Measurements from ENCODE around the gene LAIR2. TPM values are rescaled to one million over a fixed set of nuclear protein-coding genes. Genes with fewer than 3 reads are reported as not detected.

The LAIR2 gene
- total RNA-seq, 1 experiment from 2014 or later: not detected

DNA sequence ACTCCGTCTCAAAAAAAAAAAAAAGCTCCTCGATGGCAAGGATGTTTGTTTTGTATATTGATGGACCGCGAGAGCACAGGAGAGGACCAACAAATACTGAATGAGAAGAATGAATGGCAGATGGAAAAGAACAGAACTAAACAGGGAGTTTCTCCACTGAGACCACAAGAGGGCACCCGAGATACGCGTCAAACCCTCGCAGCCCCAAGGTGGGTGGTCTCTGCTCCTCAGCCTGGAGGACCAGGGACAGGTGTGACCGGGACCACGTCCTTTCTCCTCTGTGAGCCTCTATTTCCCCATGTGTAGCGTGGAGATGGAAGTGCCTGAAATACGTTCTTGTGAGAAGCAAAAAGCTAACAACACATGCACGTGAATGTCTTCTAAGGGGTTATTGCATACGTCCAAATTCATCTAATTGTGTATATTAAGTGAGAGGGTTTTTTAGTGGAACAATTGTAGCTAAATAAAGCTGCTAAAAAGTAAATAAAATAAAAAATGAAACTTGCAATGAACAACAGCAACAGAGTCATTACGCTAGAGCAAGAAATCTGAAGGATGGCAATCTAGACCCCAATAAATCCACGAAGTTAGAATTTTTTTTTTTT lies 21.2 kb upstream of the LAIR2 start:
- Histone ChIP-seq H3K27ac (no peak overlapping the region), H4K20me1 (ENCODE audit: insufficient read depth) (no peaks in the 10 kb centered on the region), H3K4me1 (replicated peaks; ENCODE audit: insufficient read depth) (no peaks in the 10 kb centered on the region), H2AFZ (no peak overlapping the region), H3K36me3 (ENCODE audit: low read depth) (no peaks in the 10 kb centered on the region), H3K27me3 (ENCODE audit: insufficient read depth, low read depth) (peaks cover 28% of the 10 kb centered on the region), H3K9me2 (ENCODE audit: insufficient read depth) (no peaks in the 10 kb centered on the region), H3K79me2 (ENCODE audit: low read depth) (no peaks in the 10 kb centered on the region), H3K4me2 (no peak overlapping the region), H3F3A (ENCODE audit: insufficient read depth, low read depth) (no peaks in the 10 kb centered on the region), H3K9me3 (ENCODE audit: insufficient read depth, low read depth) (no peaks in the 10 kb centered on the region), H3K4me3 (no peak overlapping the region)
- CTCF ChIA-PET: interaction anchor here (0.5 to 0.7 kb wide), 7 partner anchors 11 to 688 kb away, joined by 3 to 7 read pairs (median 5); no protein-coding TSS in a partner anchor
- BruUV-seq (replicated peaks): no TSS peak
- DNase-seq: peak; percentile 32 to 40
- intact Hi-C loops (cut with micrococcal nuclease; ENCODE audit: unreplicated experiment): no loop called here
- TF ChIP-seq, protein P1, sequence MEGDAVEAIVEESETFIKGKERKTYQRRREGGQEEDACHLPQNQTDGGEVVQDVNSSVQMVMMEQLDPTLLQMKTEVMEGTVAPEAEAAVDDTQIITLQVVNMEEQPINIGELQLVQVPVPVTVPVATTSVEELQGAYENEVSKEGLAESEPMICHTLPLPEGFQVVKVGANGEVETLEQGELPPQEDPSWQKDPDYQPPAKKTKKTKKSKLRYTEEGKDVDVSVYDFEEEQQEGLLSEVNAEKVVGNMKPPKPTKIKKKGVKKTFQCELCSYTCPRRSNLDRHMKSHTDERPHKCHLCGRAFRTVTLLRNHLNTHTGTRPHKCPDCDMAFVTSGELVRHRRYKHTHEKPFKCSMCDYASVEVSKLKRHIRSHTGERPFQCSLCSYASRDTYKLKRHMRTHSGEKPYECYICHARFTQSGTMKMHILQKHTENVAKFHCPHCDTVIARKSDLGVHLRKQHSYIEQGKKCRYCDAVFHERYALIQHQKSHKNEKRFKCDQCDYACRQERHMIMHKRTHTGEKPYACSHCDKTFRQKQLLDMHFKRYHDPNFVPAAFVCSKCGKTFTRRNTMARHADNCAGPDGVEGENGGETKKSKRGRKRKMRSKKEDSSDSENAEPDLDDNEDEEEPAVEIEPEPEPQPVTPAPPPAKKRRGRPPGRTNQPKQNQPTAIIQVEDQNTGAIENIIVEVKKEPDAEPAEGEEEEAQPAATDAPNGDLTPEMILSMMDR (conservative IDR thresholded peaks at IDR 0.05): peak; percentile 89
- no peak for TF ChIP-seq EZH2 (IDR thresholded peaks at IDR 0.05; ENCODE audit: low read depth)
- POLR2A ChIA-PET (ENCODE audit: unreplicated experiment): no interaction called here

DNA sequence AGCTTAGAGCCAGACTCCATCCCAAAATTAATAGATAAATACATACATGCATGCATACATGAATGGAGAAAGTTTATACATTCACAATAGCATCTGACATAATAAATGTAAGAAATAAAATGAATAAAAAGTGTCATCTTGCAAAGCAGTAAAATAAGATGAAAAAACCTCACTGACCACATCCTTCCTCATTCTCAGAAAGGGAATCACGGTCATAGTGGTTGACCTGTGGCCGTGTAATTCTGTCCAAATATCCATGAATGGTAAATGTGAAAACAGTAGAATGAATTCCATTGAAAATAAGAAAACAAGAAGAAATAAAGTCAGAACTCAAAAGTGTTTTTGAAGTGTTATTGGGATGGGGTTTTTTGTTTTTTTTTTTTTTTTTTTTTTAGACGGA lies 19.7 kb upstream of the LAIR2 start:
- Histone ChIP-seq H4K20me1 (ENCODE audit: insufficient read depth) (no peaks in the 10 kb centered on the region), H3K9me2 (ENCODE audit: insufficient read depth) (no peaks in the 10 kb centered on the region), H3K36me3 (ENCODE audit: low read depth) (no peaks in the 10 kb centered on the region), H3K4me1 (replicated peaks; ENCODE audit: insufficient read depth) (no peaks in the 10 kb centered on the region), H3K27me3 (ENCODE audit: insufficient read depth, low read depth) (peaks cover 32% of the 10 kb centered on the region), H3K4me2 (no peak overlapping the region), H3K9me3 (ENCODE audit: insufficient read depth, low read depth) (no peaks in the 10 kb centered on the region), H3K27ac (no peak overlapping the region), H3F3A (ENCODE audit: insufficient read depth, low read depth) (no peaks in the 10 kb centered on the region), H3K4me3 (no peak overlapping the region), H2AFZ (no peak overlapping the region), H3K79me2 (ENCODE audit: low read depth) (no peaks in the 10 kb centered on the region)
- TF ChIP-seq, protein P1 (conservative IDR thresholded peaks at IDR 0.05): no peak
- no peak for TF ChIP-seq EZH2 (IDR thresholded peaks at IDR 0.05; ENCODE audit: low read depth)
- POLR2A ChIA-PET (ENCODE audit: unreplicated experiment): no interaction called here
- CTCF ChIA-PET: no interaction called here
- intact Hi-C loops (cut with micrococcal nuclease; ENCODE audit: unreplicated experiment): no loop called here
- no TSS peak for BruUV-seq (replicated peaks)
- peak in 1 of 2 experiments; percentile 31 for DNase-seq

- TF ChIP-seq EZH2 (IDR thresholded peaks at IDR 0.05; ENCODE audit: low read depth): no peak
- TF ChIP-seq, protein P1 (conservative IDR thresholded peaks at IDR 0.05): no peak
- ChIA-PET POLR2A (ENCODE audit: unreplicated experiment) (no interaction called here), CTCF (no interaction called here)
- Histone ChIP-seq H3K27me3 (ENCODE audit: insufficient read depth, low read depth) (peaks cover 47% of the 10 kb centered on the region), H3K79me2 (ENCODE audit: low read depth) (no peaks in the 10 kb centered on the region), H3K4me2 (no peak overlapping the region), H3K4me3 (no peak overlapping the region), H3K4me1 (replicated peaks; ENCODE audit: insufficient read depth) (no peaks in the 10 kb centered on the region), H2AFZ (no peak overlapping the region), H3K9me2 (ENCODE audit: insufficient read depth) (no peaks in the 10 kb centered on the region), H3K9me3 (ENCODE audit: insufficient read depth, low read depth) (no peaks in the 10 kb centered on the region), H3K36me3 (ENCODE audit: low read depth) (no peaks in the 10 kb centered on the region), H4K20me1 (ENCODE audit: insufficient read depth) (no peaks in the 10 kb centered on the region), H3F3A (ENCODE audit: insufficient read depth, low read depth) (no peaks in the 10 kb centered on the region), H3K27ac (no peak overlapping the region)
- no peak for DNase-seq
- no TSS peak for BruUV-seq (replicated peaks)
- intact Hi-C loops (cut with micrococcal nuclease; ENCODE audit: unreplicated experiment): no loop called here
Measured at GRCh38 chr19:54484451-54484850, 18.2 kb upstream of the LAIR2 start.

All from PC-9 (cell line).